ENCODE data around the gene DAGLA. TPM values are rescaled to one million over a fixed set of nuclear protein-coding genes. Genes with fewer than 3 reads are reported as not detected.

DAGLA gene
- total RNA-seq, 1 donor from 2014 or later = 4.3 TPM

- intact Hi-C loops (cut with DNase I) = loop anchor here (1.0 to 5.0 kb wide), 2 partner anchors 36 to 53 kb away; partner anchors contain the start of gene DAGLA
- DNase-seq (ENCODE audit: missing footprints) (peak; percentile 93), ATAC-seq (peak; percentile 86)
These were observed 53.2 kb downstream of the DAGLA start for GRCh38 chr11:61733120-61733978.

GRCh38 chr11:61734767-61735166 is 54.6 kb downstream of the DAGLA start:
- DNase-seq (ENCODE audit: missing footprints) (no peak), ATAC-seq (no peak)
- intact Hi-C loops (cut with DNase I) = loop anchor here (5.0 kb wide), 1 partner anchor 37 kb away; no protein-coding TSS in a partner anchor

- intact Hi-C loops (cut with DNase I) = no loop called here
- DNase-seq (ENCODE audit: missing footprints) (no peak), ATAC-seq (no peak)
These were observed 55.2 kb downstream of the DAGLA start for GRCh38 chr11:61735391-61735790.

GRCh38 chr11:61736310-61736709 is 56.1 kb downstream of the DAGLA start:
- intact Hi-C loops (cut with DNase I) = no loop called here
- DNase-seq (ENCODE audit: missing footprints) = no peak
- no peak for ATAC-seq

GRCh38 chr11:61737131-61737530 is 56.9 kb downstream of the DAGLA start:
- DNase-seq (ENCODE audit: missing footprints) = no peak
- ATAC-seq = no peak
- intact Hi-C loops (cut with DNase I) = no loop called here

GRCh38 chr11:61737636-61738386 is 57.6 kb downstream of the DAGLA start:
- ATAC-seq (no peak), DNase-seq (ENCODE audit: missing footprints) (no peak)
- intact Hi-C loops (cut with DNase I) = no loop called here

GRCh38 chr11:61738776-61739175 is 58.6 kb downstream of the DAGLA start:
- DNase-seq (ENCODE audit: missing footprints) = no peak
- no peak for ATAC-seq
- intact Hi-C loops (cut with DNase I) = no loop called here

GRCh38 chr11:61739413-61739812 is 59.2 kb downstream of the DAGLA start:
- ATAC-seq = no peak
- DNase-seq (ENCODE audit: missing footprints) = no peak
- intact Hi-C loops (cut with DNase I) = no loop called here

GRCh38 chr11:61739966-61740365 is 59.8 kb downstream of the DAGLA start:
- ATAC-seq (peak; percentile 37), DNase-seq (ENCODE audit: missing footprints) (no peak)
- intact Hi-C loops (cut with DNase I) = no loop called here

- intact Hi-C loops (cut with DNase I) = no loop called here
- DNase-seq (ENCODE audit: missing footprints) (no peak), ATAC-seq (peak; percentile 10)
These were observed 62.2 kb downstream of the DAGLA start for GRCh38 chr11:61742391-61742790.

- DNase-seq (ENCODE audit: missing footprints) = no peak
- intact Hi-C loops (cut with DNase I) = no loop called here
- no peak for ATAC-seq
These were observed 63.4 kb downstream of the DAGLA start for GRCh38 chr11:61743486-61744095.

GRCh38 chr11:61744181-61744580 is 64.0 kb downstream of the DAGLA start:
- intact Hi-C loops (cut with DNase I) = no loop called here
- ATAC-seq = no peak

GRCh38 chr11:61744609-61745156 is 64.5 kb downstream of the DAGLA start:
- ATAC-seq (no peak), DNase-seq (ENCODE audit: missing footprints) (no peak)
- intact Hi-C loops (cut with DNase I) = no loop called here

More at GRCh38 chr11:61744181-61744580, 64.0 kb downstream of the DAGLA start:
- DNase-seq (ENCODE audit: missing footprints) = no peak

- ATAC-seq (no peak), DNase-seq (ENCODE audit: missing footprints) (no peak)
- intact Hi-C loops (cut with DNase I) = no loop called here
These were observed 65.7 kb downstream of the DAGLA start for GRCh38 chr11:61745781-61746441.

GRCh38 chr11:61746442-61747191 is 66.4 kb downstream of the DAGLA start:
- no peak for ATAC-seq
- intact Hi-C loops (cut with DNase I) = no loop called here
- DNase-seq (ENCODE audit: missing footprints) = no peak

- peak; percentile 88 for DNase-seq (ENCODE audit: missing footprints)
- peak; percentile 83 for ATAC-seq
- intact Hi-C loops (cut with DNase I) = no loop called here
These were observed 67.2 kb downstream of the DAGLA start for GRCh38 chr11:61747192-61747966.

GRCh38 chr11:61747967-61748285 is 67.7 kb downstream of the DAGLA start:
- no peak for DNase-seq (ENCODE audit: missing footprints)
- intact Hi-C loops (cut with DNase I) = no loop called here
- peak; percentile 22 for ATAC-seq
